Measurements from ENCODE around the gene MAFF. TPM values are rescaled to one million over a fixed set of nuclear protein-coding genes. Genes with fewer than 3 reads are reported as not detected.
A peak's percentile ranks its signal among the peaks of the same experiment; 100 is the strongest.

Gene MAFF
- total RNA-seq, 4 donors from 2014 or later, result 13.1 to 111 (median 24.6) TPM

GRCh38 chr22:38212442-38212841 is 10.6 kb downstream of the MAFF start:
- no peak for DNase-seq

GRCh38 chr22:38213319-38213989 is 11.7 kb downstream of the MAFF start:
- H3K27ac ChIP-seq, result no peak overlapping the region
- no peak for DNase-seq
- no peaks in the 10 kb centered on the region for H3K36me3 ChIP-seq
- 91 to 95% methylated on average over 6 of the region's 6 CpGs for WGBS, 2 donors
- no peaks in the 10 kb centered on the region for H3K9me3 ChIP-seq
- no peak for TF ChIP-seq POLR2A (IDR thresholded peaks at IDR 0.05)
- no peak for TF ChIP-seq CTCF (IDR thresholded peaks at IDR 0.05)
- H3K4me3 ChIP-seq (replicated peaks in 1 of 3), result no peak overlapping the region
- H3K4me1 ChIP-seq, result peaks cover 6 to 17% of the 10 kb centered on the region in 2 donors
- H3K27me3 ChIP-seq, result no peaks in the 10 kb centered on the region
- intact Hi-C loops (cut with DNase I), result no loop called here

More at GRCh38 chr22:38212442-38212841, 10.6 kb downstream of the MAFF start:
- H3K27me3 ChIP-seq, result no peaks in the 10 kb centered on the region
- H3K9me3 ChIP-seq, result no peaks in the 10 kb centered on the region
- no peak overlapping the region for H3K4me3 ChIP-seq (replicated peaks in 1 of 3)
- 63% methylated on average over 2 of the region's 2 CpGs for WGBS, 2 donors
- no peak for TF ChIP-seq POLR2A (IDR thresholded peaks at IDR 0.05)
- TF ChIP-seq CTCF (IDR thresholded peaks at IDR 0.05), result no peak
- H3K4me1 ChIP-seq, result peaks cover 6 to 9% of the 10 kb centered on the region in 2 donors
- intact Hi-C loops (cut with DNase I), result no loop called here
- no peaks in the 10 kb centered on the region for H3K36me3 ChIP-seq
- no peak overlapping the region for H3K27ac ChIP-seq

- H3K4me3 ChIP-seq (replicated peaks in 1 of 3), result no peak overlapping the region
- no peak overlapping the region for H3K27ac ChIP-seq
- peaks cover 6 to 22% of the 10 kb centered on the region in 2 donors for H3K4me1 ChIP-seq
- H3K36me3 ChIP-seq, result no peaks in the 10 kb centered on the region
- DNase-seq, result peak in 1 of 2 donors; percentile 12
- 40 to 54% methylated on average over 6 to 8 of the region's 8 CpGs for WGBS, 2 donors
- intact Hi-C loops (cut with DNase I), result no loop called here
- no peak for TF ChIP-seq POLR2A (IDR thresholded peaks at IDR 0.05)
- no peak for TF ChIP-seq CTCF (IDR thresholded peaks at IDR 0.05)
- no peaks in the 10 kb centered on the region for H3K9me3 ChIP-seq
- no peaks in the 10 kb centered on the region for H3K27me3 ChIP-seq
Measured at GRCh38 chr22:38213990-38214301, 12.2 kb downstream of the MAFF start.

- peak; percentile 70 to 71 for DNase-seq
- Histone ChIP-seq H3K27me3 (no peaks in the 10 kb centered on the region), H3K27ac (no peak overlapping the region), H3K4me1 (peaks cover 6 to 27% of the 10 kb centered on the region in 2 donors), H3K9me3 (no peaks in the 10 kb centered on the region), H3K36me3 (no peaks in the 10 kb centered on the region), H3K4me3 (replicated peaks in 1 of 3) (no peak overlapping the region)
- TF ChIP-seq CTCF (IDR thresholded peaks at IDR 0.05) (peak in 2 of 6 experiments; percentile 15 to 38), POLR2A (IDR thresholded peaks at IDR 0.05) (peak in 1 of 2 donors; percentile 18)
- intact Hi-C loops (cut with DNase I), result no loop called here
- WGBS, 2 donors, result 47 to 70% methylated on average over 3 to 14 of the region's 81 CpGs
Measured at GRCh38 chr22:38214302-38215056, 12.7 kb downstream of the MAFF start.

All from thyroid gland (tissue), 4 donors.